Right atrium auricular region (tissue), 2 donors: ENCODE results near the gene TSC22D1. TPM values are rescaled to one million over a fixed set of nuclear protein-coding genes. Genes with fewer than 3 reads are reported as not detected.

Experiments used
- DNase-seq: peaks from one replicate; pipeline ENCODE4 v3.0.0-alpha.2; 2019; ENCODE audit warnings: low spot score
- H3K27ac ChIP-seq, 2 donors: fragments of 200-600 bp; sonication (generic); 1 replicate in 1 of 2; 2 replicates in 1 of 2; pipeline ENCODE4 v1.5.1; 2016 to 2019
- H3K27me3 ChIP-seq, 2 donors: fragments of 200-600 bp; sonication (generic); one replicate each; pipeline versions ENCODE4 v1.5.1 to v1.6.0; 2017 to 2019
- H3K36me3 ChIP-seq: fragments of 200-600 bp; sonication (generic); one replicate; pipeline ENCODE4 v1.5.1; 2016
- H3K4me1 ChIP-seq, 2 donors: fragments of 200-600 bp; sonication (generic); one replicate each; pipeline versions ENCODE4 v1.5.1 to v1.6.0; 2017 to 2019
- H3K4me3 ChIP-seq, 2 donors: fragments of 200-600 bp; sonication (generic); 1 replicate in 1 of 2; 2 replicates in 1 of 2; pipeline ENCODE4 v1.5.1; 2017 to 2019; ENCODE audit warnings: mild to moderate bottlenecking in 1 of 2, moderate library complexity in 1 of 2
- H3K9me3 ChIP-seq, 2 donors: fragments of 200-600 bp; sonication (generic); one replicate each; pipeline ENCODE4 v1.5.1; 2019
- total RNA-seq, 2 donors: library from RNA; depleted of rRNA; stranded (reverse); fragments of >200 nt; gene quantifications; one replicate each; pipeline ENCODE4 v1.1.0, GENCODE V29; 2016
- TF ChIP-seq, protein P1 (sequence below), 2 donors: fragments of 200-600 bp; sonication (generic); IDR thresholded peaks; one replicate each; pipeline ENCODE4 v1.5.1; 2019; ENCODE audit warnings: antibody characterized with exemption in 2 of 2

The TSC22D1 gene
- total RNA-seq: 100 to 1,000 TPM; 110 to 159 TPM

GRCh38 chr13:44575741-44576350 lies at the start of gene TSC22D1:
Gene TSC22D1 (minus strand): TSS chr13:44576330. CDS start chr13:44576074, 256 bp downstream.
- Histone ChIP-seq H3K27me3 (no peaks in the 10 kb centered on the region), H3K27ac (peak within 1 kb of the TSS; percentile 97 to 100), H3K9me3 (no peaks in the 10 kb centered on the region), H3K36me3 (no peaks in the 10 kb centered on the region), H3K4me3 (peak within 1 kb of the TSS; percentile 82 to 90), H3K4me1 (peaks cover 0 to 54% of the 10 kb centered on the region in 2 donors)
- DNase-seq: no peak
- TF ChIP-seq, protein P1, sequence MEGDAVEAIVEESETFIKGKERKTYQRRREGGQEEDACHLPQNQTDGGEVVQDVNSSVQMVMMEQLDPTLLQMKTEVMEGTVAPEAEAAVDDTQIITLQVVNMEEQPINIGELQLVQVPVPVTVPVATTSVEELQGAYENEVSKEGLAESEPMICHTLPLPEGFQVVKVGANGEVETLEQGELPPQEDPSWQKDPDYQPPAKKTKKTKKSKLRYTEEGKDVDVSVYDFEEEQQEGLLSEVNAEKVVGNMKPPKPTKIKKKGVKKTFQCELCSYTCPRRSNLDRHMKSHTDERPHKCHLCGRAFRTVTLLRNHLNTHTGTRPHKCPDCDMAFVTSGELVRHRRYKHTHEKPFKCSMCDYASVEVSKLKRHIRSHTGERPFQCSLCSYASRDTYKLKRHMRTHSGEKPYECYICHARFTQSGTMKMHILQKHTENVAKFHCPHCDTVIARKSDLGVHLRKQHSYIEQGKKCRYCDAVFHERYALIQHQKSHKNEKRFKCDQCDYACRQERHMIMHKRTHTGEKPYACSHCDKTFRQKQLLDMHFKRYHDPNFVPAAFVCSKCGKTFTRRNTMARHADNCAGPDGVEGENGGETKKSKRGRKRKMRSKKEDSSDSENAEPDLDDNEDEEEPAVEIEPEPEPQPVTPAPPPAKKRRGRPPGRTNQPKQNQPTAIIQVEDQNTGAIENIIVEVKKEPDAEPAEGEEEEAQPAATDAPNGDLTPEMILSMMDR (IDR thresholded peaks at IDR 0.05): peak in 1 of 2 donors; percentile 19

GRCh38 chr13:44622708-44623107 lies 46.6 kb upstream of the TSC22D1 start:
- TF ChIP-seq, protein P1 (IDR thresholded peaks at IDR 0.05): no peak
- DNase-seq: no peak
- H3K9me3 ChIP-seq: no peaks in the 10 kb centered on the region

DNA sequence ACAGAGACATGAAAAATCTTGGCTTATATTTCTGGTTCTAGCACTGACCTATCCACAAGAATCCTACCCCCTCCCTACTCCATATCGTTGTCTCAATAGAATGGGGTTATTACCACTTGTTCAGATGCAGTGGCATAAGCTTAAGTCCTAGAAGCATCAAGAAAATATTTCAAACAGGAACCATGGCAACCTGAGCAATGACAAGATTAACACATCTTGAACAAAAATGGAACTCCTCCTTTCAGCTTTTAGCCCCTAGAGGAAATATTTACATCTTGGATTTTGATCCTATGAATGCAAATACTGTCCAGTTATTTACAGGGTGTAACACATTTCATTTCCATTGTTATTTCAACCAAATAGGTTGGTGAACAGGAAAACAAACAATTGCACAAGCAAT lies 46.1 kb upstream of the TSC22D1 start:
- no peak for DNase-seq
- no peak overlapping the region for H3K27ac ChIP-seq
- H3K9me3 ChIP-seq: no peaks in the 10 kb centered on the region
- no peaks in the 10 kb centered on the region for H3K36me3 ChIP-seq
- no peaks in the 10 kb centered on the region for H3K4me1 ChIP-seq
- H3K4me3 ChIP-seq: no peak overlapping the region
- TF ChIP-seq, protein P1 (IDR thresholded peaks at IDR 0.05): no peak
- no peaks in the 10 kb centered on the region for H3K27me3 ChIP-seq

More at GRCh38 chr13:44622708-44623107, 46.6 kb upstream of the TSC22D1 start:
- no peak overlapping the region for H3K27ac ChIP-seq
- no peaks in the 10 kb centered on the region for H3K36me3 ChIP-seq
- no peaks in the 10 kb centered on the region for H3K4me1 ChIP-seq
- H3K4me3 ChIP-seq: no peak overlapping the region
- H3K27me3 ChIP-seq: no peaks in the 10 kb centered on the region

GRCh38 chr13:44620057-44620456 lies 43.9 kb upstream of the TSC22D1 start:
- Histone ChIP-seq H3K27me3 (no peaks in the 10 kb centered on the region), H3K9me3 (no peaks in the 10 kb centered on the region), H3K4me1 (no peaks in the 10 kb centered on the region), H3K4me3 (no peak overlapping the region), H3K27ac (no peak overlapping the region), H3K36me3 (no peaks in the 10 kb centered on the region)
- DNase-seq: no peak
- TF ChIP-seq, protein P1 (IDR thresholded peaks at IDR 0.05): no peak

DNA sequence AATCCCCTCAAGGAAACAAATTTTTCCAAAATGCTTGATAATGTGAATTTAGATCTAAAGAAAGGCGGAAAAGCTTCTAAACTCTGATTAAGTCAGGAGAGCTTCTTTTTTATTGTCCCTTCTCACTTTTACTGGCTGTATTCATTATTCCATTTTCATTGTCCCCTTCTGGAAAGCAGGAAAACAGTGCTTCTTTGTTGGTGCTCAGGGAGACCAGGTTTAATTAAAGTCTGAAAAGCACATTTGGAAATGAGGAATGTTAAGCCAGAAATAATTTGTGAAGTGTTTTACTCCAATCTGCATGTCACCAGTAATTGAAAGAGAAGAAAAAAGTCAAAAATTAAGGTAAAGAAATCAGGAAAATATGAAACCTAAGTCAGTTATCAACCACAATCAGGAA lies 43.5 kb upstream of the TSC22D1 start:
- H3K4me1 ChIP-seq: no peaks in the 10 kb centered on the region
- no peaks in the 10 kb centered on the region for H3K9me3 ChIP-seq
- no peak for DNase-seq
- H3K27me3 ChIP-seq: no peaks in the 10 kb centered on the region
- H3K27ac ChIP-seq: no peak overlapping the region
- TF ChIP-seq, protein P1 (IDR thresholded peaks at IDR 0.05): no peak
- H3K36me3 ChIP-seq: no peaks in the 10 kb centered on the region
- H3K4me3 ChIP-seq: no peak overlapping the region

GRCh38 chr13:44618326-44618725 lies 42.2 kb upstream of the TSC22D1 start:
- TF ChIP-seq, protein P1 (IDR thresholded peaks at IDR 0.05): no peak
- Histone ChIP-seq H3K36me3 (no peaks in the 10 kb centered on the region), H3K4me1 (no peaks in the 10 kb centered on the region), H3K27ac (no peak overlapping the region), H3K27me3 (no peaks in the 10 kb centered on the region), H3K9me3 (no peaks in the 10 kb centered on the region), H3K4me3 (no peak overlapping the region)
- DNase-seq: no peak
